ENCODE data around the gene DACH2. TPM values are rescaled to one million over a fixed set of nuclear protein-coding genes. Genes with fewer than 3 reads are reported as not detected.
A peak's percentile ranks its signal among the peaks of the same experiment; 100 is the strongest.

Gene DACH2
- total and polyA plus RNA-seq, 10 donors: not detected

DNA sequence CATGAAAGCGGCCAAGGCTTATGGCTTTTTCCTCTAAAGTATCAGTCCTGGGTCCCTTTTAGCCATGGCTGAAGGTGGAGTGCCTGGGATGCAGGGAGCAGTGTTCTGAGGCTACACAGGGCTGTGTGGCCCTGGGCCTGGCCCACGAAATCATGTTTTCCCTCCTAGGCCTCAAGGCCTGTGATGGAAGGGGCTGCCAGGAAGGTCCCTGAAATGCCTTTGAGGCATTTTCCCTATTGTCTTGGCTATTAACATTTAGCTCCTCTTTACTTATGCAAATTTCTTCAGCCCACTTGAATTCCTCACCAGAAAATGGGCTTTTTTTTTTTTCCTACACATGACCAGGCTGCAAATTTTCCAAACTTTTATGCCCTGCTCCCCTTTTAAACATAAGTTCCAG is 657.0 kb downstream of the DACH2 start:
- Histone ChIP-seq H3K27me3 (replicated peaks in 1 of 7) (no peaks in the 10 kb centered on the region), H3K27ac (no peak overlapping the region), H3K36me3 (no peaks in the 10 kb centered on the region), H3K4me3 (no peak overlapping the region), H3K9me3 (peaks cover 0 to 17% (median 0%) of the 10 kb centered on the region in 8 donors), H3K4me1 (no peaks in the 10 kb centered on the region)
- TF ChIP-seq, protein P1, sequence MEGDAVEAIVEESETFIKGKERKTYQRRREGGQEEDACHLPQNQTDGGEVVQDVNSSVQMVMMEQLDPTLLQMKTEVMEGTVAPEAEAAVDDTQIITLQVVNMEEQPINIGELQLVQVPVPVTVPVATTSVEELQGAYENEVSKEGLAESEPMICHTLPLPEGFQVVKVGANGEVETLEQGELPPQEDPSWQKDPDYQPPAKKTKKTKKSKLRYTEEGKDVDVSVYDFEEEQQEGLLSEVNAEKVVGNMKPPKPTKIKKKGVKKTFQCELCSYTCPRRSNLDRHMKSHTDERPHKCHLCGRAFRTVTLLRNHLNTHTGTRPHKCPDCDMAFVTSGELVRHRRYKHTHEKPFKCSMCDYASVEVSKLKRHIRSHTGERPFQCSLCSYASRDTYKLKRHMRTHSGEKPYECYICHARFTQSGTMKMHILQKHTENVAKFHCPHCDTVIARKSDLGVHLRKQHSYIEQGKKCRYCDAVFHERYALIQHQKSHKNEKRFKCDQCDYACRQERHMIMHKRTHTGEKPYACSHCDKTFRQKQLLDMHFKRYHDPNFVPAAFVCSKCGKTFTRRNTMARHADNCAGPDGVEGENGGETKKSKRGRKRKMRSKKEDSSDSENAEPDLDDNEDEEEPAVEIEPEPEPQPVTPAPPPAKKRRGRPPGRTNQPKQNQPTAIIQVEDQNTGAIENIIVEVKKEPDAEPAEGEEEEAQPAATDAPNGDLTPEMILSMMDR (IDR thresholded peaks at IDR 0.05 in 8 of 11, conservative IDR thresholded peaks at IDR 0.05 in 3 of 11): no peak
- TF ChIP-seq POLR2AphosphoS5 (IDR thresholded peaks at IDR 0.05) (no peak), POLR2A (IDR thresholded peaks at IDR 0.05) (no peak)
- WGBS, 5 donors: 56 to 67% (median 63%) methylated on average over 2 of the region's 2 CpGs
- intact Hi-C loops (cut with DNase I; ENCODE audit: low total_unique reads): no loop called here
- DNase-seq: no peak

DNA sequence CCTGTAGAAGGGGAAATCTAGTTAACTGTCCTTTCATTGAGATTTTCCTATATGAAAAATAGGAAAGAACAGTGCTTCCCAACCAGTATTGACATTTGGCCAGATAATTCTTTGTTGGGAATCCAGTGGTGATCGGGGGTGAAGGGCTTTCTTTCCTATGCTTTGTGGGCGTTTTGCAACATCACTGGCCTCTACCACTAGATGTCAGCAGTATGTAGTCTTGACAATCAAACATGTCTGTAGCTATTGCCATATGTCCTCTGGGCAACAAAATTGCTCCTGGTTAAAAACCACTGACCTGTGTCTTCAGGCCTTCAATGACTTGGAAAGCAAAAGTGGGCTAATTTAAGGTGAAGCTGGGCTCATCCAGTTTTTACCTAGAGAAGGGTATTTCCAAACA is 658.5 kb downstream of the DACH2 start:
- WGBS, 5 donors: 18 to 42% (median 36%) methylated on average over 2 of the region's 2 CpGs
- H3K27ac ChIP-seq: no peak overlapping the region
- H3K4me1 ChIP-seq: no peaks in the 10 kb centered on the region
- H3K36me3 ChIP-seq: no peaks in the 10 kb centered on the region
- H3K4me3 ChIP-seq: no peak overlapping the region
- TF ChIP-seq, protein P1 (IDR thresholded peaks at IDR 0.05 in 8 of 11, conservative IDR thresholded peaks at IDR 0.05 in 3 of 11): peak in 2 of 11 experiments; percentile 9 to 12
- no peak for TF ChIP-seq POLR2A (IDR thresholded peaks at IDR 0.05)
- TF ChIP-seq POLR2AphosphoS5 (IDR thresholded peaks at IDR 0.05): no peak
- DNase-seq: no peak
- no peaks in the 10 kb centered on the region for H3K27me3 ChIP-seq (replicated peaks in 1 of 7)
- H3K9me3 ChIP-seq: peaks cover 0 to 17% (median 0%) of the 10 kb centered on the region in 8 donors
- intact Hi-C loops (cut with DNase I; ENCODE audit: low total_unique reads): no loop called here

DNA sequence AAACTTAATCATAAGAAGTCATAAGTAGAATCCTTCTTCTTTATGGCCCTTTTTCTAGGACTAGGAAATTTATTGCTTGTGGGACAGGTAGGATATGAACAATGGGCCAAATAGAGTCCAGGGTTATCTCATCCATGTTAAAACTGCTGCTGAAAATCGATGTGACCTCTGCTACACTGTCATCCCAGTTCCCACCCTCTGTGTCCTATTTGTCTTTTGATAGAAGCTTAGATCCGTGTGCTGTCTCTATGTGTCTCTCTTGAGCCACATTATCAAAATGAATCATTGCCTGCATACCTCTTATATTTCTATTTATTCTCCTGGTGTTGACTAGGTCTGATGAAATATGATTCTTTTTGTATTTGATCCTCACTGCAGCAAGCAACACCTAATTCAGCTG is 661.4 kb downstream of the DACH2 start:
- WGBS, 5 donors: 31 to 64% (median 58%) methylated on average over 2 of the region's 2 CpGs
- Histone ChIP-seq H3K4me3 (no peak overlapping the region), H3K4me1 (no peaks in the 10 kb centered on the region), H3K9me3 (peaks cover 0 to 17% (median 0%) of the 10 kb centered on the region in 8 donors), H3K36me3 (no peaks in the 10 kb centered on the region), H3K27ac (no peak overlapping the region), H3K27me3 (replicated peaks in 1 of 7) (no peaks in the 10 kb centered on the region)
- DNase-seq: no peak
- TF ChIP-seq POLR2A (IDR thresholded peaks at IDR 0.05) (no peak), POLR2AphosphoS5 (IDR thresholded peaks at IDR 0.05) (no peak)
- TF ChIP-seq, protein P1 (IDR thresholded peaks at IDR 0.05 in 8 of 11, conservative IDR thresholded peaks at IDR 0.05 in 3 of 11): no peak
- intact Hi-C loops (cut with DNase I; ENCODE audit: low total_unique reads): no loop called here

DNA sequence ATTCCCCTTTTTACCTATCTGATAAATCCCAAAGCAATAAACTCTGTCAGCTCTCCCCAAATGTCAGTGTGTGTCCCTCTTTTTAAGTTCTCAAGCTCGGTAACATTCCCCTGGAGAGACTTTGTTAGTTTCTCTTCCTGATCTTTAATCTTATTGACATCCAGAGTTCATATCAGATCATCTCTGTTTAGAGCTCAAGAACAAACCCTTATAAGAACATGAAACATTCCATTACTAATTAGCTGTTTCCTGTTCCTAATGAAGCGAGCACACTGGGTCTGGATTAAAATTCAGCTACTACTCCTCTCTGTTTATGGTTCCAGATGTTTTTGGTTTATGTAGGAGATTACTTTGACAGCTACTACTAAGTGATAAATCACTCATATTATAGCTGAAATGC is 681.5 kb downstream of the DACH2 start:
- H3K4me3 ChIP-seq: no peak overlapping the region
- no peaks in the 10 kb centered on the region for H3K36me3 ChIP-seq
- TF ChIP-seq, protein P1 (IDR thresholded peaks at IDR 0.05 in 8 of 11, conservative IDR thresholded peaks at IDR 0.05 in 3 of 11): no peak
- TF ChIP-seq POLR2A (IDR thresholded peaks at IDR 0.05) (no peak), POLR2AphosphoS5 (IDR thresholded peaks at IDR 0.05) (no peak)
- intact Hi-C loops (cut with DNase I; ENCODE audit: low total_unique reads): no loop called here
- H3K27ac ChIP-seq: peak overlapping the region in 1 of 8 donors; percentile 31
- WGBS, 5 donors: 33 to 48% (median 43%) methylated on average over 2 of the region's 2 CpGs
- no peak for DNase-seq
- H3K27me3 ChIP-seq (replicated peaks in 1 of 7): no peaks in the 10 kb centered on the region
- H3K4me1 ChIP-seq: no peaks in the 10 kb centered on the region
- peaks cover 0 to 9% (median 0%) of the 10 kb centered on the region in 8 donors for H3K9me3 ChIP-seq

Measured in spleen (tissue), 11 donors.